Activated CD8-positive, alpha-beta T cell treated with anti-CD3 and anti-CD28 coated beads for 36 hours (primary cell): ENCODE measurements around the gene TBC1D19. TPM values are rescaled to one million over a fixed set of nuclear protein-coding genes. Genes with fewer than 3 reads are reported as not detected.

Experiments used
- ATAC-seq: fragments of 200-7000 bp; cut with Tn5 transposase; one replicate; pipeline ENCODE4 v1.10.0; 2021; ENCODE audit warnings: mild to moderate bottlenecking, moderate library complexity
- CTCF ChIA-PET: fragments of 350-600 bp; sonication (Branson Sonifier 250); formaldehyde crosslinking; loops from one replicate; lab custom pipeline; 2021; ENCODE audit warnings: antibody characterized with exemption; lab: Charles Lee
- POLR2A ChIA-PET: fragments of 350-600 bp; sonication (Branson Sonifier 250); formaldehyde crosslinking; loops from one replicate; lab custom pipeline; 2021; ENCODE audit warnings: antibody characterized with exemption; lab: Charles Lee
- DNase-seq: peaks from one replicate; pipeline ENCODE4 v3.0.0-alpha.2; 2020
- H3K27ac Mint-ChIP-seq: one replicate; pipeline ENCODE4 v1.8.0; 2021; ENCODE audit warnings: mild to moderate bottlenecking, mixed read lengths
- H3K27me3 Mint-ChIP-seq: one replicate; pipeline ENCODE4 v1.8.0; 2021; ENCODE audit warnings: mixed read lengths
- H3K36me3 Mint-ChIP-seq: one replicate; pipeline ENCODE4 v1.8.0; 2021; ENCODE audit warnings: low read depth, mixed read lengths
- H3K4me1 Mint-ChIP-seq: one replicate; pipeline ENCODE4 v1.8.0; 2021; ENCODE audit warnings: low read depth, mixed read lengths
- H3K4me3 Mint-ChIP-seq: one replicate; pipeline ENCODE4 v1.8.0; 2021; ENCODE audit warnings: mild to moderate bottlenecking, moderate library complexity, mixed read lengths
- H3K9me3 Mint-ChIP-seq: one replicate; pipeline ENCODE4 v1.8.0; 2021; ENCODE audit warnings: mixed read lengths
- CTCF ChIP-seq: fragments of 200-600 bp; IDR thresholded peaks from one replicate; pipeline ENCODE4 v1.8.0; 2022; ENCODE audit warnings: antibody characterized with exemption, mild to moderate bottlenecking
- intact Hi-C: fragments of 100-400 bp; cut with micrococcal nuclease; formaldehyde crosslinking; loops from one replicate; pipeline ENCODE4 v1.10.0; 2022
- total RNA-seq, 2 experiments: library from RNA; stranded (reverse); gene quantifications; one replicate each; pipeline ENCODE4 v1.2.3, GENCODE V29; 2021

Gene TBC1D19
- total RNA-seq, 2 experiments from 2014 or later, result 4.0 to 4.5 TPM

- no peaks in the 10 kb centered on the region for H3K27me3 Mint-ChIP-seq
- TF ChIP-seq CTCF, result no peak
- POLR2A ChIA-PET, result interaction anchor here (0.6 kb wide), 1 partner anchor 90 kb away, joined by 4 read pairs; no protein-coding TSS in a partner anchor
- no peaks in the 10 kb centered on the region for H3K9me3 Mint-ChIP-seq
- CTCF ChIA-PET, result no interaction called here
- DNase-seq (no peak), ATAC-seq (no peak)
- H3K4me1 Mint-ChIP-seq, result peaks cover 6% of the 10 kb centered on the region
- H3K27ac Mint-ChIP-seq, result no peak overlapping the region
- H3K4me3 Mint-ChIP-seq, result no peak overlapping the region
- intact Hi-C loops, result no loop called here
- H3K36me3 Mint-ChIP-seq, result peaks cover 4% of the 10 kb centered on the region
These were observed 10.5 kb downstream of the TBC1D19 start for GRCh38 chr4:26594371-26594770.

- Mint-ChIP-seq H3K36me3 (peaks cover 4% of the 10 kb centered on the region), H3K4me1 (peaks cover 6% of the 10 kb centered on the region), H3K27me3 (no peaks in the 10 kb centered on the region), H3K4me3 (no peak overlapping the region), H3K27ac (no peak overlapping the region), H3K9me3 (no peaks in the 10 kb centered on the region)
- DNase-seq (no peak), ATAC-seq (no peak)
- ChIA-PET POLR2A (interaction anchor here (0.6 kb wide), 1 partner anchor 90 kb away, joined by 4 read pairs; no protein-coding TSS in a partner anchor), CTCF (no interaction called here)
- no peak for TF ChIP-seq CTCF
- intact Hi-C loops, result no loop called here
These were observed 10.9 kb downstream of the TBC1D19 start for GRCh38 chr4:26594778-26595177.

GRCh38 chr4:26596843-26597242 lies 13.0 kb downstream of the TBC1D19 start:
- no peak for TF ChIP-seq CTCF
- no peaks in the 10 kb centered on the region for H3K27me3 Mint-ChIP-seq
- ATAC-seq (no peak), DNase-seq (no peak)
- H3K4me3 Mint-ChIP-seq, result no peak overlapping the region
- H3K27ac Mint-ChIP-seq, result no peak overlapping the region
- POLR2A ChIA-PET, result interaction anchor here (1.0 kb wide), 1 partner anchor 12 kb away, joined by 3 read pairs; no protein-coding TSS in a partner anchor
- CTCF ChIA-PET, result interaction anchor here (1.2 kb wide), 1 partner anchor 10 kb away, joined by 4 read pairs; no protein-coding TSS in a partner anchor
- H3K36me3 Mint-ChIP-seq, result no peaks in the 10 kb centered on the region
- no peaks in the 10 kb centered on the region for H3K9me3 Mint-ChIP-seq
- intact Hi-C loops, result no loop called here
- H3K4me1 Mint-ChIP-seq, result peaks cover 4% of the 10 kb centered on the region

GRCh38 chr4:26601204-26601603 lies 17.3 kb downstream of the TBC1D19 start:
- intact Hi-C loops, result no loop called here
- ChIA-PET CTCF (interaction anchor here (1.2 kb wide), 1 partner anchor 16 kb away, joined by 4 read pairs; no protein-coding TSS in a partner anchor), POLR2A (interaction anchor here (2.0 kb wide), 1 partner anchor 17 kb away, joined by 8 read pairs; the partner anchor contains the start of gene TBC1D19)
- no peak overlapping the region for H3K27ac Mint-ChIP-seq
- H3K9me3 Mint-ChIP-seq, result no peaks in the 10 kb centered on the region
- no peaks in the 10 kb centered on the region for H3K27me3 Mint-ChIP-seq
- no peaks in the 10 kb centered on the region for H3K36me3 Mint-ChIP-seq
- H3K4me1 Mint-ChIP-seq, result no peaks in the 10 kb centered on the region
- no peak for DNase-seq
- TF ChIP-seq CTCF, result no peak
- no peak overlapping the region for H3K4me3 Mint-ChIP-seq
- ATAC-seq, result no peak

GRCh38 chr4:26607776-26608175 lies 23.9 kb downstream of the TBC1D19 start:
- H3K36me3 Mint-ChIP-seq, result no peaks in the 10 kb centered on the region
- CTCF ChIA-PET, result no interaction called here
- DNase-seq, result no peak
- TF ChIP-seq CTCF, result no peak
- peaks cover 14% of the 10 kb centered on the region for H3K4me1 Mint-ChIP-seq
- no peaks in the 10 kb centered on the region for H3K27me3 Mint-ChIP-seq
- intact Hi-C loops, result no loop called here
- no peaks in the 10 kb centered on the region for H3K9me3 Mint-ChIP-seq
- ATAC-seq, result no peak
- H3K4me3 Mint-ChIP-seq, result no peak overlapping the region
- POLR2A ChIA-PET, result no interaction called here
- H3K27ac Mint-ChIP-seq, result no peak overlapping the region
